ENCODE measurements around the gene GPSM1. TPM values are rescaled to one million over a fixed set of nuclear protein-coding genes. Genes with fewer than 3 reads are reported as not detected.

GPSM1 gene
- total RNA-seq, 4 donors from 2014 or later = 10.0 to 14.9 (median 13.0) TPM

DNA sequence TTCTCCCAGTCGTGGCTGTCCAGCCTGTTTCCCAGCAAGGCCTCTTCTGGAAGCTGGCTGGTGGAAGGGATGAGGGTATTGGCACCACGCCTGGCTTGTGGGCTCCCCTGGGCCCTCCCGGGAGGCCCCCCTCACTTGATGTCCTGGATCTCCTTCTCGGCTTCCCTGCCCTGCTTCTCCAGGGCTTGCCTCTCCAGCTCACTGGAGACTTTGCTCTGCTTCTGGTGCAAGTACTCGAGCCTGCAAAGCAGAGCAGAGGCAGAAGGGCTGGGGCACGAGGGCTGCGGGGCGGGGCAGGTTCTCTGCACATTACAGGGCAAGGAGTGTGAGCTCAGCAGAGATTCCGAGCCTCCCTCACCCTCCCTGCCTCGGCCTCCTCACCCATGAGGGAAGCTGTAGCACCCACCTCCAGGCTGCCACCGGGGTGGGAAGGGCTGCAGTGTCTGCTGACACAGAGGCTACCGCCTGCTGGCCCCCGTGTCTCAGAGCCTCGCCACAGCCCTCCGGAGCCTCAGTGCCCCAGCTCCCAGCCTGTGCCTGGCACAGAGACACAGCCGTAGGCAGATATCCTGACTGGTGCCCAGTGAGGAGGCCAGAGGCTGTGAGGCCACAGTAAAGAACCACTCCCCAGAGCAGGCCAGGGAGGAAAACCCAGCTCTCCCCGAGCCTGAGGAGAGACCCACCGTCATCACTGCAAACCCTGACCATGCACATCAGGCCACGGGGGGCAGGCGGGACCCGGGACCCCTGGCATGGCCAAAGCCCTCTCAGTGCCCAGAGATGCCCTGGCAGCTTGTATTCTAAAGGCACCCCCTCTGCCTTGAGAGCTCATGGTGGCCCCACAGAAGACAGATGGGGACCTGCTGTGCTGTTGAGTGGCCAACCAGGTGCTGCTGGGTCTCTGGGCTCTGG lies 65.5 kb downstream of the GPSM1 start:
- peaks cover 0 to 97% of the 10 kb centered on the region in 2 donors for H3K36me3 ChIP-seq
- peak; percentile 23 for ATAC-seq
- H3K27me3 ChIP-seq = no peaks in the 10 kb centered on the region
- no peaks in the 10 kb centered on the region for H3K4me1 ChIP-seq
- no peak overlapping the region for H3K27ac ChIP-seq
- no peak overlapping the region for H3K4me3 ChIP-seq
- 60 to 90% methylated on average over 1 to 2 of the region's 21 CpGs for WGBS, 2 donors (ENCODE audit: low coverage in 1 of 2)
- no peaks in the 10 kb centered on the region for H3K9me3 ChIP-seq
- TF ChIP-seq EP300 (IDR thresholded peaks at IDR 0.05) (no peak), POLR2AphosphoS5 (IDR thresholded peaks at IDR 0.05) (no peak), POLR2A (IDR thresholded peaks at IDR 0.05) (no peak)
- TF ChIP-seq, protein P1, sequence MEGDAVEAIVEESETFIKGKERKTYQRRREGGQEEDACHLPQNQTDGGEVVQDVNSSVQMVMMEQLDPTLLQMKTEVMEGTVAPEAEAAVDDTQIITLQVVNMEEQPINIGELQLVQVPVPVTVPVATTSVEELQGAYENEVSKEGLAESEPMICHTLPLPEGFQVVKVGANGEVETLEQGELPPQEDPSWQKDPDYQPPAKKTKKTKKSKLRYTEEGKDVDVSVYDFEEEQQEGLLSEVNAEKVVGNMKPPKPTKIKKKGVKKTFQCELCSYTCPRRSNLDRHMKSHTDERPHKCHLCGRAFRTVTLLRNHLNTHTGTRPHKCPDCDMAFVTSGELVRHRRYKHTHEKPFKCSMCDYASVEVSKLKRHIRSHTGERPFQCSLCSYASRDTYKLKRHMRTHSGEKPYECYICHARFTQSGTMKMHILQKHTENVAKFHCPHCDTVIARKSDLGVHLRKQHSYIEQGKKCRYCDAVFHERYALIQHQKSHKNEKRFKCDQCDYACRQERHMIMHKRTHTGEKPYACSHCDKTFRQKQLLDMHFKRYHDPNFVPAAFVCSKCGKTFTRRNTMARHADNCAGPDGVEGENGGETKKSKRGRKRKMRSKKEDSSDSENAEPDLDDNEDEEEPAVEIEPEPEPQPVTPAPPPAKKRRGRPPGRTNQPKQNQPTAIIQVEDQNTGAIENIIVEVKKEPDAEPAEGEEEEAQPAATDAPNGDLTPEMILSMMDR (IDR thresholded peaks at IDR 0.05) = no peak

DNA sequence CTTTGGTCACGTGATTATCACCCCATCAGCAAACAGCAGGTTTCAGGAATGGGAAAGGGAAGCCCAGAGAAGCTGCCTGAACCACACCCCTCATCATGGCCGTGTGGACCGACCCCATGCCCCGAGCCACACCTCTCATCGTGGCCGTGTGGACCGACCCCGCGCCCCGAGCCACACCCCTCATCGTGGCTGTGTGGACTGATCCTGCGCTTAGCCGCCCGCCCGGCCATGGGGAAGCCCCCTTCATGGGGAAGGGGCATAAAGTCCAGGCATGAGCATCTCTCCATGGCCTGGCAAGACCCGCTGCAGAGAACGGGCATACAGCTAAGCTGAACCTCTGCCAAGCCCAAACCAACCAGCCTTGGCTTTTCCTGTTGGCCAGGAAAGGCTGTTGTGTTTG lies 66.2 kb downstream of the GPSM1 start:
- no peak for TF ChIP-seq POLR2AphosphoS5 (IDR thresholded peaks at IDR 0.05)
- Histone ChIP-seq H3K27ac (no peak overlapping the region), H3K4me1 (peaks cover 0 to 7% (median 2%) of the 10 kb centered on the region in 3 donors), H3K27me3 (no peaks in the 10 kb centered on the region), H3K36me3 (peaks cover 0 to 97% of the 10 kb centered on the region in 2 donors), H3K4me3 (no peak overlapping the region), H3K9me3 (no peaks in the 10 kb centered on the region)
- no peak for ATAC-seq
- no CpG with 5 or more reads among the region's 17 CpGs for WGBS, 2 donors (ENCODE audit: low coverage in 1 of 2)

DNA sequence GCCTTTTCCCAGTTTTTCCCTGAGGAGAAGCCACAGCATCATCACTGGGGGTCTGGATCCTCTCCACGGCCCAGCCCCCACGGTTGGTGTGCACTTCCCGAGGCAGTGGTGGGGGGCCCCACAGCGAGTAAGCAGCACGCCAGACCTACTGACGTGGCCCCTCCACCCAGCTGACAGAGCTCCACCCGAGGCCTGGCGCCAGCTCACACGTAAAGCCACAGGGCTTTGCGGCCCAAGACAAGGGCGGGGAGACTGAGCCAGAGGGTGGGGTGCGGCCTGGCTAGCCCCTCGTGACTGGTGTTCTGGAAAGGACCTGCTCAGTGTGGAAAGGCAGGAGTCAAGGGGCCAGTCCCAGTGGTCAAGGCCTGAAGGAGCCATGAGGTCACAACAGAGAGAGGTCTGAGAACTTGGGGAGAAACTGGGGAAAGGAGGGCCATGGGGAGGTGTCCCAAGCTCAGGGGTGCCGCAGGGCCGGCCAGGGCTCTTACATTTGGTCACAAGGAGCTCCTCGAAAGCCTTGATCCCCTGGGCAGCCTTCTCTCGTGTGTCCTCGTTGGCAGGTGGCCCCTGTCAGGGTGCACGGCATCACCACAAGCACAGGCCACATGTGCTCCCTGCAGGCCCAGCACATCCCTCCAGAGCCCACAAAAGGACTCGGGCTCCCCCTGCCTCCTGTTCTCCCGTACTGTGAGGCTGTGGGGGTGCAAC lies 67.1 kb downstream of the GPSM1 start:
- TF ChIP-seq POLR2A (IDR thresholded peaks at IDR 0.05) (no peak), POLR2AphosphoS5 (IDR thresholded peaks at IDR 0.05) (no peak), EP300 (IDR thresholded peaks at IDR 0.05) (no peak)
- TF ChIP-seq, protein P1 (IDR thresholded peaks at IDR 0.05) = no peak
- Histone ChIP-seq H3K4me1 (peaks cover 0 to 16% (median 10%) of the 10 kb centered on the region in 3 donors), H3K27ac (no peak overlapping the region), H3K9me3 (no peaks in the 10 kb centered on the region), H3K36me3 (peaks cover 0 to 88% of the 10 kb centered on the region in 2 donors), H3K27me3 (no peaks in the 10 kb centered on the region), H3K4me3 (no peak overlapping the region)
- 80 to 87% methylated on average over 1 to 3 of the region's 21 CpGs for WGBS, 2 donors (ENCODE audit: low coverage in 1 of 2)
- peak; percentile 69 for ATAC-seq

DNA sequence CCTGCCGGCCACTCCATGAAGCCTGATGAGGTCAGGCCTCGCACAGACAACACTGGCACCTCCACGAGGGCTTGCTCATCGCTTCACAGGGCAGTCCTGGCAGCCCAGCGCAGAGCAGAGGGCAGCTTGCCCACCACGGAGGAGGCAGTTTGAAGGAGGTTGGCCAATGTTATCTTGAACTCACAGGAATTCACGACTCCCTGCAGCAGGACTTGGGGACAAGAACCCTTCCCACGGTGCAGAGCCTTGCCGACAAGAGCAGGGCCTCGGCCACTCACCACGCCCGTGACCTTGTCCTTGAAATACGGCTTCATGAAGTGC lies 67.6 kb downstream of the GPSM1 start:
- Histone ChIP-seq H3K9me3 (no peaks in the 10 kb centered on the region), H3K4me1 (peaks cover 0 to 19% (median 10%) of the 10 kb centered on the region in 3 donors), H3K36me3 (peaks cover 0 to 83% of the 10 kb centered on the region in 2 donors), H3K27me3 (no peaks in the 10 kb centered on the region), H3K4me3 (no peak overlapping the region), H3K27ac (no peak overlapping the region)
- ATAC-seq = no peak
- TF ChIP-seq EP300 (IDR thresholded peaks at IDR 0.05) (no peak), POLR2AphosphoS5 (IDR thresholded peaks at IDR 0.05) (no peak), POLR2A (IDR thresholded peaks at IDR 0.05) (no peak)
- TF ChIP-seq, protein P1 (IDR thresholded peaks at IDR 0.05) = no peak
- 90% methylated on average over 2 of the region's 13 CpGs; no CpG with 5 or more reads in 1 of the 2 donors for WGBS, 2 donors (ENCODE audit: low coverage in 1 of 2)

DNA sequence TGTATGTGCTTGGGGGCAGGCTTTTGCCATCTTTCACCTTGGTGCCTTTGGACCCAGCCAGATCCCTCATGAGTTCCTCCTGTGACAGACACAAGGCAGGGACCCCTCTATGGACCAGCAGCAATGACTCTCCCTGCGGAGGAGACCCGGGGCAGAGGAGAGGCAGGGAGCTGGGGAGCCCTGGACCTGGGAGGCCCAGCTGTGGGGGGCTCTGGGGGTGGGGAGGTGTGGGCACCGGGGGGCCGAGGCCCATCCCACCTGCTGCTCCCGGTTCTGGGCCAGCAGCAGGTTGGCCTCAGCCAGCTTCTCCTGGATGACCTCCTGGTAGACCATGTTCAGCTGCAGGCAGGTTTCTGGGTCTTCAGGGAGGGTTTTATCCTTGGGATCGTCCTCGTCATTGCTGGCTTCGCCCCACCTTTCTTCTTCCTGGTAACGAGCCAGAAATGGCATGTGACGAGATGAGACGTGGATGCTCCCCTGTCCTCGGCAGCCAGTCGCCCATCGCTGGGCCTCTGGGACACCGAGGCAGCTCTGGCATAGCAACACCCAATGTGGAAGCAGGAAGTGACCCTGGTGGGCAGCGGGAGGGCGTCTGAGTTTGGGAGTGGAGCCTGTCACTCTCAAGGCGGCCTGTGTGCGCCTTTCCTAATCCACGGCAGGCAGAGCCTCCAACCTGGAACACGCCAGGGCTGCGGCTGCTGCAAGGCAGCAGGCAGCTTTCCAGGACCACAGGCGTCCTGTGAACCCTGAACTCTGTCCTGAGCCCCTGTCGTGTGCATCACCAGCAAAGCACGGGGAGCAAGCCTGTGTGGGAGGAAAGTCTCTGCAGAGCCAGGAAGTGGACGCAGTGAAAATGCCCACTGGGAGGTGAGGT lies 68.2 kb downstream of the GPSM1 start:
- H3K4me1 ChIP-seq = peaks cover 0 to 24% (median 14%) of the 10 kb centered on the region in 3 donors
- H3K27ac ChIP-seq = no peak overlapping the region
- no peak overlapping the region for H3K4me3 ChIP-seq
- no peaks in the 10 kb centered on the region for H3K27me3 ChIP-seq
- no peaks in the 10 kb centered on the region for H3K9me3 ChIP-seq
- TF ChIP-seq EP300 (IDR thresholded peaks at IDR 0.05) = no peak
- TF ChIP-seq, protein P1 (IDR thresholded peaks at IDR 0.05) = no peak
- WGBS, 2 donors (ENCODE audit: low coverage in 1 of 2) = 74% methylated on average over 2 of the region's 26 CpGs; no CpG with 5 or more reads in 1 of the 2 donors
- peaks cover 0 to 79% of the 10 kb centered on the region in 2 donors for H3K36me3 ChIP-seq
- no peak for ATAC-seq
